Measurements from ENCODE around the gene LCE1C. TPM values are rescaled to one million over a fixed set of nuclear protein-coding genes. Genes with fewer than 3 reads are reported as not detected.

Gene LCE1C
- total and polyA plus RNA-seq, 9 of the 15 experiments (the other 6 are each of a cell fraction or from before 2014, with no cell fraction given) = not detected

GRCh38 chr1:152811671-152812070 is 5.2 kb upstream of the LCE1C start, which contains the start of gene LCE1B (continued):
- TF ChIP-seq ZNF277 (CRISPR knock-in tag; IDR thresholded peaks at IDR 0.05; ENCODE audit: borderline replicate concordance) = no peak
- TF ChIP-seq TBP (optimal IDR thresholded peaks at IDR 0.05; ENCODE audit: low read depth, low read length) = no peak
- no peak for TF ChIP-seq ZNF830 (CRISPR knock-in tag; IDR thresholded peaks at IDR 0.05)
- TF ChIP-seq ZKSCAN8 (CRISPR knock-in tag; IDR thresholded peaks at IDR 0.05) = no peak
- no peak for TF ChIP-seq TOE1 (IDR thresholded peaks at IDR 0.05; ENCODE audit: borderline replicate concordance)
- no peak for TF ChIP-seq TOE1 (CRISPR knock-in tag; IDR thresholded peaks at IDR 0.05; ENCODE audit: borderline replicate concordance, low read depth)
- TF ChIP-seq HNRNPH1 (optimal IDR thresholded peaks at IDR 0.05; ENCODE audit: low read depth, low read length) = no peak
- no peak for TF ChIP-seq RBM39 (optimal IDR thresholded peaks at IDR 0.05; ENCODE audit: low read depth, low read length)

GRCh38 chr1:152811050-152811449 is 4.6 kb upstream of the LCE1C start:
- TF ChIP-seq E2F3 (CRISPR knock-in tag; IDR thresholded peaks at IDR 0.05) (no peak), HNRNPL (IDR thresholded peaks at IDR 0.05; ENCODE audit: low read depth, low read length) (no peak), STAT5B (CRISPR knock-in tag; IDR thresholded peaks at IDR 0.05) (no peak), ZFP91 (CRISPR knock-in tag; IDR thresholded peaks at IDR 0.05) (no peak), DMBX1 (CRISPR knock-in tag; IDR thresholded peaks at IDR 0.05; ENCODE audit: borderline replicate concordance) (no peak), TARDBP (IDR thresholded peaks at IDR 0.05) (no peak), MEF2D (tag; conservative IDR thresholded peaks at IDR 0.05; ENCODE audit: low read depth) (no peak), MAFF (IDR thresholded peaks at IDR 0.05; ENCODE audit: low read length) (no peak), ZNF408 (CRISPR knock-in tag; IDR thresholded peaks at IDR 0.05; ENCODE audit: low read depth) (no peak), EWSR1 (IDR thresholded peaks at IDR 0.05; ENCODE audit: borderline replicate concordance, low read depth, partially characterized antibody) (no peak), CXXC5 (CRISPR knock-in tag; IDR thresholded peaks at IDR 0.05) (no peak)
- TF ChIP-seq, protein P1, sequence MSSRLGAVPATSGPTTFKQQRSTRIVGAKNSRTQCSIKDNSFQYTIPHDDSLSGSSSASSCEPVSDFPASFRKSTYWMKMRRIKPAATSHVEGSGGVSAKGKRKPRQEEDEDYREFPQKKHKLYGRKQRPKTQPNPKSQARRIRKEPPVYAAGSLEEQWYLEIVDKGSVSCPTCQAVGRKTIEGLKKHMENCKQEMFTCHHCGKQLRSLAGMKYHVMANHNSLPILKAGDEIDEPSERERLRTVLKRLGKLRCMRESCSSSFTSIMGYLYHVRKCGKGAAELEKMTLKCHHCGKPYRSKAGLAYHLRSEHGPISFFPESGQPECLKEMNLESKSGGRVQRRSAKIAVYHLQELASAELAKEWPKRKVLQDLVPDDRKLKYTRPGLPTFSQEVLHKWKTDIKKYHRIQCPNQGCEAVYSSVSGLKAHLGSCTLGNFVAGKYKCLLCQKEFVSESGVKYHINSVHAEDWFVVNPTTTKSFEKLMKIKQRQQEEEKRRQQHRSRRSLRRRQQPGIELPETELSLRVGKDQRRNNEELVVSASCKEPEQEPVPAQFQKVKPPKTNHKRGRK (tag; IDR thresholded peaks at IDR 0.05) = no peak
- H3K9me3 ChIP-seq (replicated peaks; ENCODE audit: control insufficient read depth, insufficient read depth, low read depth, low read length) = no peaks in the 10 kb centered on the region
- POLR2A ChIA-PET = no interaction called here

More at GRCh38 chr1:152811050-152811449, 4.6 kb upstream of the LCE1C start:
- no peak overlapping the region for H3K27ac ChIP-seq (ENCODE audit: extremely low read depth, low read depth, low read length)
- no peaks in the 10 kb centered on the region for H3K79me2 ChIP-seq (ENCODE audit: control insufficient read depth, insufficient read depth, low read length)
- H3K9ac ChIP-seq (ENCODE audit: insufficient read depth in 1 of 2, low read depth in 2 of 2, low read length in 2 of 2) = no peak overlapping the region
- DNase-seq (ENCODE audit: extremely low read depth in 1 of 4, low spot score in 3 of 4) (no peak), ATAC-seq (no peak), FAIRE-seq (no peak)
- 5% methylated on average over 2 of the region's 2 CpGs for WGBS (ENCODE audit: insufficient coverage, low coverage, missing lambda C conversion rate)
- H2AFZ ChIP-seq (ENCODE audit: low read depth, low read length) = no peak overlapping the region
- no peak overlapping the region for H3K4me3 ChIP-seq
- no peaks in the 10 kb centered on the region for H3K4me1 ChIP-seq (replicated peaks in 1 of 2; ENCODE audit: control insufficient read depth in 2 of 2, insufficient read depth in 2 of 2, low read length in 2 of 2)
- H3K36me3 ChIP-seq (ENCODE audit: control insufficient read depth, insufficient read depth, low read length) = no peaks in the 10 kb centered on the region
- CTCF ChIA-PET (ENCODE audit: low intra/inter-chr PET ratio) = no interaction called here
- intact Hi-C loops (cut with micrococcal nuclease) = no loop called here
- in situ Hi-C loops (cut with MboI) = no loop called here
- H4K20me1 ChIP-seq (replicated peaks; ENCODE audit: control insufficient read depth, insufficient read depth, low read length) = no peaks in the 10 kb centered on the region
- H3K4me2 ChIP-seq (ENCODE audit: insufficient read depth, low read length) = no peak overlapping the region
- H3K9me1 ChIP-seq (ENCODE audit: control insufficient read depth, insufficient read depth, low read length) = no peaks in the 10 kb centered on the region
- BruUV-seq (replicated peaks) = no TSS peak
- H3K27me3 ChIP-seq (ENCODE audit: control insufficient read depth in 2 of 2, insufficient read depth in 2 of 2, low read length in 2 of 2) = no peaks in the 10 kb centered on the region

Measured in K562 (cell line).